ENCODE measurements around the gene C1orf74.

Gene C1orf74

GRCh38 chr1:209767096-209767495 is 17.3 kb downstream of the C1orf74 start:
- TF ChIP-seq EZH2 (IDR thresholded peaks at IDR 0.05; ENCODE audit: borderline replicate concordance, low read length) = no peak
- TF ChIP-seq, protein P1, sequence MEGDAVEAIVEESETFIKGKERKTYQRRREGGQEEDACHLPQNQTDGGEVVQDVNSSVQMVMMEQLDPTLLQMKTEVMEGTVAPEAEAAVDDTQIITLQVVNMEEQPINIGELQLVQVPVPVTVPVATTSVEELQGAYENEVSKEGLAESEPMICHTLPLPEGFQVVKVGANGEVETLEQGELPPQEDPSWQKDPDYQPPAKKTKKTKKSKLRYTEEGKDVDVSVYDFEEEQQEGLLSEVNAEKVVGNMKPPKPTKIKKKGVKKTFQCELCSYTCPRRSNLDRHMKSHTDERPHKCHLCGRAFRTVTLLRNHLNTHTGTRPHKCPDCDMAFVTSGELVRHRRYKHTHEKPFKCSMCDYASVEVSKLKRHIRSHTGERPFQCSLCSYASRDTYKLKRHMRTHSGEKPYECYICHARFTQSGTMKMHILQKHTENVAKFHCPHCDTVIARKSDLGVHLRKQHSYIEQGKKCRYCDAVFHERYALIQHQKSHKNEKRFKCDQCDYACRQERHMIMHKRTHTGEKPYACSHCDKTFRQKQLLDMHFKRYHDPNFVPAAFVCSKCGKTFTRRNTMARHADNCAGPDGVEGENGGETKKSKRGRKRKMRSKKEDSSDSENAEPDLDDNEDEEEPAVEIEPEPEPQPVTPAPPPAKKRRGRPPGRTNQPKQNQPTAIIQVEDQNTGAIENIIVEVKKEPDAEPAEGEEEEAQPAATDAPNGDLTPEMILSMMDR (IDR thresholded peaks at IDR 0.05; ENCODE audit: low read length) = no peak
- peaks cover 9% of the 10 kb centered on the region for H3K4me1 ChIP-seq (ENCODE audit: insufficient read depth, low read length, severe bottlenecking)
- no peaks in the 10 kb centered on the region for H3K9me2 ChIP-seq (ENCODE audit: low read depth, low read length)
- no peak overlapping the region for H3K4me2 ChIP-seq (ENCODE audit: low read length)
- H3K79me2 ChIP-seq (ENCODE audit: insufficient read depth, low read length) = no peaks in the 10 kb centered on the region
- H3K9me3 ChIP-seq (ENCODE audit: low read length) = no peaks in the 10 kb centered on the region
- H3K27me3 ChIP-seq (ENCODE audit: insufficient read depth, low read length) = no peaks in the 10 kb centered on the region
- no peaks in the 10 kb centered on the region for H4K20me1 ChIP-seq (ENCODE audit: insufficient read depth, low read length)
- H2AFZ ChIP-seq (ENCODE audit: low read length) = no peak overlapping the region
- no peak overlapping the region for H3K4me3 ChIP-seq (ENCODE audit: low read depth, low read length, poor library complexity, severe bottlenecking)
- H3K27ac ChIP-seq (ENCODE audit: low read depth, low read length, poor library complexity, severe bottlenecking) = no peak overlapping the region
- no peak overlapping the region for H3K9ac ChIP-seq (ENCODE audit: low read length)
- H3F3A ChIP-seq (ENCODE audit: insufficient read depth, low read length) = no peaks in the 10 kb centered on the region
- H3K36me3 ChIP-seq (ENCODE audit: insufficient read depth, low read length) = no peaks in the 10 kb centered on the region

DNA sequence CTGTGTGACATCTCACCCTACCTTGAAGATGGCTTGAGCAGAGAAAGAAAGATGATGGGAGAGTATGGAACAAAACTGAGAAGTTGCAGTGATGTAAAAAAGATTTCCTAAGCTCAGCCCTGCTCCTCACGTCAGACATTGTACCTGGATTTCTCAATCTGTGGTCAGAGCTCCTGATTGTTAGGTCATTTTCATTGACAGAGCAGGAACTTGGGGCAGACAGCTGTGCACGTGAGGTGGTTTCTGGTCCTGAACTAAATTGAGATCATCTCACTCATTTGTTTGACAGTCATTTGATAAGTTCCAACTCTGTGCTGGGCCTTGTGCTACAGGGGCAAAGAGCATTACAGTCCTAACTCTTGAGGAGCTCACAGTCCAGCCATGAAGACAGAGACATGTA is 18.3 kb downstream of the C1orf74 start:
- H3K4me3 ChIP-seq (ENCODE audit: low read depth, low read length, poor library complexity, severe bottlenecking) = no peak overlapping the region
- H3K4me1 ChIP-seq (ENCODE audit: insufficient read depth, low read length, severe bottlenecking) = peaks cover 9% of the 10 kb centered on the region
- no peak overlapping the region for H3K9ac ChIP-seq (ENCODE audit: low read length)
- H3K4me2 ChIP-seq (ENCODE audit: low read length) = no peak overlapping the region
- no peaks in the 10 kb centered on the region for H4K20me1 ChIP-seq (ENCODE audit: insufficient read depth, low read length)
- no peak overlapping the region for H3K27ac ChIP-seq (ENCODE audit: low read depth, low read length, poor library complexity, severe bottlenecking)
- H3K79me2 ChIP-seq (ENCODE audit: insufficient read depth, low read length) = no peaks in the 10 kb centered on the region
- H3F3A ChIP-seq (ENCODE audit: insufficient read depth, low read length) = no peaks in the 10 kb centered on the region
- no peaks in the 10 kb centered on the region for H3K36me3 ChIP-seq (ENCODE audit: insufficient read depth, low read length)
- H2AFZ ChIP-seq (ENCODE audit: low read length) = no peak overlapping the region
- TF ChIP-seq, protein P1 (IDR thresholded peaks at IDR 0.05; ENCODE audit: low read length) = no peak
- TF ChIP-seq EZH2 (IDR thresholded peaks at IDR 0.05; ENCODE audit: borderline replicate concordance, low read length) = no peak
- H3K9me3 ChIP-seq (ENCODE audit: low read length) = no peaks in the 10 kb centered on the region
- H3K9me2 ChIP-seq (ENCODE audit: low read depth, low read length) = no peaks in the 10 kb centered on the region
- no peaks in the 10 kb centered on the region for H3K27me3 ChIP-seq (ENCODE audit: insufficient read depth, low read length)

GRCh38 chr1:209761011-209761635 is 23.2 kb downstream of the C1orf74 start:
- no peaks in the 10 kb centered on the region for H3K79me2 ChIP-seq (ENCODE audit: insufficient read depth, low read length)

More at GRCh38 chr1:209761011-209761635, 23.2 kb downstream of the C1orf74 start:
- no peaks in the 10 kb centered on the region for H3K9me2 ChIP-seq (ENCODE audit: low read depth, low read length)
- no peaks in the 10 kb centered on the region for H3K27me3 ChIP-seq (ENCODE audit: insufficient read depth, low read length)
- H2AFZ ChIP-seq (ENCODE audit: low read length) = no peak overlapping the region
- H3F3A ChIP-seq (ENCODE audit: insufficient read depth, low read length) = no peaks in the 10 kb centered on the region
- H3K9me3 ChIP-seq (ENCODE audit: low read length) = no peaks in the 10 kb centered on the region
- H4K20me1 ChIP-seq (ENCODE audit: insufficient read depth, low read length) = no peaks in the 10 kb centered on the region
- TF ChIP-seq, protein P1 (IDR thresholded peaks at IDR 0.05; ENCODE audit: low read length) = no peak
- no peak for TF ChIP-seq EZH2 (IDR thresholded peaks at IDR 0.05; ENCODE audit: borderline replicate concordance, low read length)
- no peak overlapping the region for H3K9ac ChIP-seq (ENCODE audit: low read length)
- no peak overlapping the region for H3K27ac ChIP-seq (ENCODE audit: low read depth, low read length, poor library complexity, severe bottlenecking)
- no peaks in the 10 kb centered on the region for H3K36me3 ChIP-seq (ENCODE audit: insufficient read depth, low read length)
- H3K4me2 ChIP-seq (ENCODE audit: low read length) = no peak overlapping the region
- no peak overlapping the region for H3K4me3 ChIP-seq (ENCODE audit: low read depth, low read length, poor library complexity, severe bottlenecking)
- H3K4me1 ChIP-seq (ENCODE audit: insufficient read depth, low read length, severe bottlenecking) = peaks cover 13% of the 10 kb centered on the region

Data from OCI-LY1 (cell line).